ENCODE measurements around the gene MYRIP. TPM values are rescaled to one million over a fixed set of nuclear protein-coding genes. Genes with fewer than 3 reads are reported as not detected.

The MYRIP gene
- total and polyA plus RNA-seq, 2 of the 4 experiments (the other 2 are of a cell fraction): not detected

GRCh38 chr3:40191850-40192448 lies 382.5 kb downstream of the MYRIP start:
- peak; percentile 51 for DNase-seq
- Histone ChIP-seq H4K8ac (ENCODE audit: low read depth in 2 of 2, low read length in 2 of 2) (no peak overlapping the region), H3K18ac (ENCODE audit: low read depth, low read length) (no peak overlapping the region), H4K20me1 (ENCODE audit: insufficient read depth, low read length) (no peaks in the 10 kb centered on the region), H3K4ac (ENCODE audit: low read depth, low read length) (no peak overlapping the region), H2AFZ (replicated peaks; ENCODE audit: low read length, poor library complexity) (peak overlapping the region; percentile 41), H3K23ac (ENCODE audit: low read depth, low read length) (no peak overlapping the region), H3K36me3 (ENCODE audit: control insufficient read depth, insufficient read depth, low read length) (no peaks in the 10 kb centered on the region), H3K9me1 (ENCODE audit: insufficient read depth, low read length) (no peaks in the 10 kb centered on the region), H2AK5ac (ENCODE audit: low read depth, low read length) (no peak overlapping the region), H2BK20ac (ENCODE audit: low read depth, low read length) (no peak overlapping the region), H3K14ac (replicated peaks; ENCODE audit: low read depth, low read length) (no peak overlapping the region), H2BK15ac (ENCODE audit: low read depth, low read length) (no peak overlapping the region), H4K91ac (ENCODE audit: insufficient read depth, low read depth, low read length) (no peak overlapping the region), H4K5ac (ENCODE audit: low read depth, low read length) (no peak overlapping the region), H3K56ac (ENCODE audit: extremely low read depth, insufficient read depth, low read length) (no peak overlapping the region), H2AK9ac (replicated peaks; ENCODE audit: low read depth, low read length, poor library complexity) (no peak overlapping the region), H3K9ac (ENCODE audit: low read depth, low read length) (no peak overlapping the region), H3K4me3 (ENCODE audit: insufficient read depth, low read depth, low read length) (no peak overlapping the region), H3K9me3 (ENCODE audit: control insufficient read depth, insufficient read depth, low read length) (no peaks in the 10 kb centered on the region), H3K79me1 (ENCODE audit: low read depth in 1 of 2, low read length in 2 of 2) (no peaks in the 10 kb centered on the region), H2BK5ac (ENCODE audit: low read depth, low read length, poor library complexity, severe bottlenecking) (no peak overlapping the region), H3K4me2 (ENCODE audit: low read depth, low read length) (no peak overlapping the region), H3K4me1 (ENCODE audit: control insufficient read depth, insufficient read depth, low read length) (no peaks in the 10 kb centered on the region), H3K27ac (ENCODE audit: insufficient read depth, low read length) (no peak overlapping the region), H2BK120ac (ENCODE audit: low read depth, low read length) (no peak overlapping the region), H3K27me3 (ENCODE audit: control insufficient read depth, insufficient read depth, low read length) (no peaks in the 10 kb centered on the region; the same call in 1 of the 2 replicates)
- BruUV-seq (replicated peaks): no TSS peak
- ChIA-PET POLR2A (ENCODE audit: unreplicated experiment) (no interaction called here), CTCF (interaction anchor here (0.6 to 3.0 kb wide), 18 partner anchors 8 to 803 kb away, joined by 3 to 55 read pairs (median 4); no protein-coding TSS in a partner anchor)
- no peak for TF ChIP-seq MAZ (IDR thresholded peaks at IDR 0.05; ENCODE audit: borderline replicate concordance, low read depth, low read length)
- no peak for TF ChIP-seq CHD1 (IDR thresholded peaks at IDR 0.05; ENCODE audit: low read depth, low read length)
- TF ChIP-seq USF2 (IDR thresholded peaks at IDR 0.05; ENCODE audit: low read depth, low read length): no peak
- TF ChIP-seq CTCF (conservative IDR thresholded peaks at IDR 0.05; ENCODE audit: low read depth, low read length): peak; percentile 89
- no peak for TF ChIP-seq RFX5 (IDR thresholded peaks at IDR 0.05; ENCODE audit: low read depth, low read length)
- TF ChIP-seq RAD21 (IDR thresholded peaks at IDR 0.05; ENCODE audit: low read length): peak; percentile 85
- TF ChIP-seq FOS (IDR thresholded peaks at IDR 0.05; ENCODE audit: low read depth, low read length): no peak
- no peak for TF ChIP-seq MXI1 (IDR thresholded peaks at IDR 0.05; ENCODE audit: borderline replicate concordance, low read depth, low read length)
- no peak for TF ChIP-seq CEBPB (IDR thresholded peaks at IDR 0.05; ENCODE audit: low read depth, low read length)
- no peak for TF ChIP-seq NFE2L2 (IDR thresholded peaks at IDR 0.05; ENCODE audit: low read depth, low read length)
- no peak for TF ChIP-seq MAFK (IDR thresholded peaks at IDR 0.05; ENCODE audit: low read depth, low read length)
- no peak for TF ChIP-seq POLR2A (IDR thresholded peaks at IDR 0.05; ENCODE audit: low read depth, low read length)
- TF ChIP-seq SMC3 (IDR thresholded peaks at IDR 0.05; ENCODE audit: low read depth, low read length): peak; percentile 85
- no peak for TF ChIP-seq ELK1 (IDR thresholded peaks at IDR 0.05; ENCODE audit: borderline replicate concordance, low read depth, low read length)
- no peak for TF ChIP-seq BHLHE40 (IDR thresholded peaks at IDR 0.05; ENCODE audit: low read depth, low read length)
- no peak for TF ChIP-seq RCOR1 (IDR thresholded peaks at IDR 0.05; ENCODE audit: insufficient replicate concordance, low read length)
- in situ Hi-C loops (cut with MboI; ENCODE audit: low sequenced_read_pairs): loop anchor here (5.0 kb wide), 1 partner anchor 125 kb away; no protein-coding TSS in a partner anchor
- no CpG with 5 or more reads among the region's 3 CpGs for WGBS, 2 experiments (ENCODE audit: extremely low coverage in 2 of 2, insufficient read length in 1 of 2)
- dilution Hi-C loops (cut with HindIII; ENCODE audit: low sequenced_read_pairs, unreplicated experiment): no loop called here
- ATAC-seq (ENCODE audit: low read depth): peak; percentile 99
- intact Hi-C loops (cut with micrococcal nuclease): loop anchor here (1.0 to 10.0 kb wide), 2 partner anchors 125 to 253 kb away; no protein-coding TSS in a partner anchor
